Lower leg skin (tissue), 3 donors: ENCODE results near the gene DEGS2.

Experiments used
- POLR2A ChIP-seq, 2 donors: fragments of 450-650 bp; IDR thresholded peaks; one replicate each; pipeline ENCODE4 v1.6.1; 2016 to 2017; ENCODE audit warnings: antibody characterized with exemption in 2 of 2, mild to moderate bottlenecking in 1 of 2, moderate library complexity in 1 of 2
- TF ChIP-seq, protein P1 (sequence below), 3 donors: fragments of 450-650 bp; IDR thresholded peaks; one replicate each; pipeline ENCODE4 v1.5.1; 2016; ENCODE audit warnings: antibody characterized with exemption in 3 of 3, mild to moderate bottlenecking in 3 of 3, moderate library complexity in 2 of 3

DNA sequence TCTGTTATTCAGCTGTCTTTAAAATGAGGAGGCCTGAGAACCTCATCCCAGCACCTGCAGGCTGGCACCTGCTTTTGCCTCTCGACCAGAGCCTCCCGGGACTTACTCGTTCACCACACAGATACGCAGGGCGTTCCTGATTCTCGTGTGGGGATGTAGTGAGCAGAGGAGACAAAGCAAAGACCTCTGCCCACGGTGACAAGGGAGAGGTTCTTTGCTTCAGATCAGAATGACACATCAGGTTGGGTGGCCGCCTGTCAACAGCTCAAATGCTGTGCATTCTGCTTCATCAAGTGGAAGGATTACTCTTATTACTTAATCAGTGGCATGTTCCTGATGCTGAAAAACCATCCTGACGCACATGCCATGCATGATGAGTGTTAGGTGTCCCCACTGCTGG is 24.4 kb downstream of the DEGS2 start:
- TF ChIP-seq, protein P1, sequence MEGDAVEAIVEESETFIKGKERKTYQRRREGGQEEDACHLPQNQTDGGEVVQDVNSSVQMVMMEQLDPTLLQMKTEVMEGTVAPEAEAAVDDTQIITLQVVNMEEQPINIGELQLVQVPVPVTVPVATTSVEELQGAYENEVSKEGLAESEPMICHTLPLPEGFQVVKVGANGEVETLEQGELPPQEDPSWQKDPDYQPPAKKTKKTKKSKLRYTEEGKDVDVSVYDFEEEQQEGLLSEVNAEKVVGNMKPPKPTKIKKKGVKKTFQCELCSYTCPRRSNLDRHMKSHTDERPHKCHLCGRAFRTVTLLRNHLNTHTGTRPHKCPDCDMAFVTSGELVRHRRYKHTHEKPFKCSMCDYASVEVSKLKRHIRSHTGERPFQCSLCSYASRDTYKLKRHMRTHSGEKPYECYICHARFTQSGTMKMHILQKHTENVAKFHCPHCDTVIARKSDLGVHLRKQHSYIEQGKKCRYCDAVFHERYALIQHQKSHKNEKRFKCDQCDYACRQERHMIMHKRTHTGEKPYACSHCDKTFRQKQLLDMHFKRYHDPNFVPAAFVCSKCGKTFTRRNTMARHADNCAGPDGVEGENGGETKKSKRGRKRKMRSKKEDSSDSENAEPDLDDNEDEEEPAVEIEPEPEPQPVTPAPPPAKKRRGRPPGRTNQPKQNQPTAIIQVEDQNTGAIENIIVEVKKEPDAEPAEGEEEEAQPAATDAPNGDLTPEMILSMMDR (IDR thresholded peaks at IDR 0.05), result no peak
- TF ChIP-seq POLR2A (IDR thresholded peaks at IDR 0.05), result no peak
